ENCODE measurements around the gene SPINK13.
"Not testable (repeated sequence)": the region's sequence is repeated elsewhere in the genome, so short reads cannot be mapped to it uniquely, and the experiment has no call there.

The SPINK13 gene

GRCh38 chr5:148267962-148268361 lies 632 bp upstream of the SPINK13 start:
- ChIA-PET CTCF (interaction anchor here (1.0 to 1.3 kb wide), 2 partner anchors 10 to 29 kb away, joined by 3 to 5 read pairs; no protein-coding TSS in a partner anchor), POLR2A (no interaction called here)
- TF ChIP-seq CTCF (IDR thresholded peaks at IDR 0.05; ENCODE audit: control extremely low read depth, extremely low read depth, low read depth, missing control alignments), result no peak
- no peak for DNase-seq (ENCODE audit: extremely low spot score)

GRCh38 chr5:148275129-148275528 lies 6.5 kb downstream of the SPINK13 start:
- POLR2A ChIA-PET; CTCF ChIA-PET; DNase-seq (ENCODE audit: extremely low spot score): not testable (repeated sequence)

GRCh38 chr5:148280893-148281292 lies 12.3 kb downstream of the SPINK13 start:
- CTCF ChIA-PET, result interaction anchor here (0.8 kb wide), 1 partner anchor 10 kb away, joined by 3 read pairs; no protein-coding TSS in a partner anchor
- POLR2A ChIA-PET, result interaction anchor here (0.6 kb wide), 1 partner anchor 31 kb away, joined by 3 read pairs; no protein-coding TSS in a partner anchor
- not testable (repeated sequence) for DNase-seq (ENCODE audit: extremely low spot score)

- POLR2A ChIA-PET; DNase-seq (ENCODE audit: extremely low spot score): not testable (repeated sequence)
- CTCF ChIA-PET, result interaction anchor here (0.8 kb wide), 1 partner anchor 10 kb away, joined by 3 read pairs; no protein-coding TSS in a partner anchor
Observed at GRCh38 chr5:148281336-148281735, 12.7 kb downstream of the SPINK13 start.

GRCh38 chr5:148290271-148291195 lies 21.9 kb downstream of the SPINK13 start:
- ChIA-PET CTCF (interaction anchor here (0.8 to 1.1 kb wide), 5 partner anchors 10 to 91 kb away, joined by 3 to 6 read pairs (median 4); no protein-coding TSS in a partner anchor), POLR2A (no interaction called here)
- peak; percentile 34 for TF ChIP-seq CTCF (IDR thresholded peaks at IDR 0.05; ENCODE audit: control extremely low read depth, extremely low read depth, low read depth, missing control alignments)
- DNase-seq (ENCODE audit: extremely low spot score), result peak; percentile 12

GRCh38 chr5:148297731-148298130 lies 29.1 kb downstream of the SPINK13 start:
- CTCF ChIA-PET, result interaction anchor here (0.9 to 1.2 kb wide), 2 partner anchors 15 to 433 kb away, joined by 3 to 4 read pairs; no protein-coding TSS in a partner anchor
- no peak for TF ChIP-seq CTCF (IDR thresholded peaks at IDR 0.05; ENCODE audit: control extremely low read depth, extremely low read depth, low read depth, missing control alignments)
- POLR2A ChIA-PET, result no interaction called here
- no peak for DNase-seq (ENCODE audit: extremely low spot score)

GRCh38 chr5:148306446-148306845 lies 37.9 kb downstream of the SPINK13 start:
- no peak for TF ChIP-seq CTCF (IDR thresholded peaks at IDR 0.05; ENCODE audit: control extremely low read depth, extremely low read depth, low read depth, missing control alignments)
- ChIA-PET CTCF (interaction anchor here (0.8 to 1.3 kb wide), 2 partner anchors 11 to 30 kb away, joined by 3 read pairs; no protein-coding TSS in a partner anchor), POLR2A (no interaction called here)

GRCh38 chr5:148309019-148309418 lies 40.4 kb downstream of the SPINK13 start:
- TF ChIP-seq CTCF (IDR thresholded peaks at IDR 0.05; ENCODE audit: control extremely low read depth, extremely low read depth, low read depth, missing control alignments), result no peak
- CTCF ChIA-PET, result no interaction called here
- no peak for DNase-seq (ENCODE audit: extremely low spot score)
- POLR2A ChIA-PET, result no interaction called here

More at GRCh38 chr5:148306446-148306845, 37.9 kb downstream of the SPINK13 start:
- DNase-seq (ENCODE audit: extremely low spot score), result no peak
